H9 (cell line): Measurements from ENCODE around the gene COQ4. TPM values are rescaled to one million over a fixed set of nuclear protein-coding genes. Genes with fewer than 3 reads are reported as not detected.

ENCODE experiments used
- DNase-seq: peaks from one replicate; pipeline ENCODE4 v3.0.0-alpha.2; 2017
- H2AFZ ChIP-seq: one replicate; pipeline ENCODE4 v1.6.1; 2013; ENCODE audit warnings: mild to moderate bottlenecking, low read length, control low read depth, moderate library complexity
- H2AK5ac ChIP-seq: 2 replicates; pipeline ENCODE4 v1.6.1; 2013; ENCODE audit warnings: low read length, control low read depth, mixed read lengths; ENCODE audit not compliant: insufficient read length
- H2BK120ac ChIP-seq: one replicate; pipeline ENCODE4 v1.6.1; 2013; ENCODE audit warnings: low read depth, mild to moderate bottlenecking, low read length, control low read depth, inconsistent platforms; ENCODE audit not compliant: poor library complexity, severe bottlenecking
- H2BK12ac ChIP-seq: 2 replicates; pipeline ENCODE4 v1.6.1; 2013; ENCODE audit warnings: low read length, control low read depth, mixed read lengths, low read depth; ENCODE audit not compliant: insufficient read length
- H2BK15ac ChIP-seq: 2 replicates; pipeline ENCODE4 v1.6.1; 2013; ENCODE audit warnings: low read depth, low read length, control low read depth
- H2BK20ac ChIP-seq: one replicate; pipeline ENCODE4 v1.6.1; 2013; ENCODE audit warnings: low read depth, mild to moderate bottlenecking, low read length, control low read depth, inconsistent platforms; ENCODE audit not compliant: poor library complexity, severe bottlenecking
- H2BK5ac ChIP-seq: 2 replicates; pipeline ENCODE4 v1.6.1; 2013; ENCODE audit warnings: low read length, control low read depth, mixed read lengths; ENCODE audit not compliant: insufficient read length
- H3K14ac ChIP-seq: 2 replicates; pipeline ENCODE4 v1.6.1; 2013; ENCODE audit warnings: low read length, control low read depth; ENCODE audit not compliant: insufficient read depth
- H3K18ac ChIP-seq: 2 replicates; pipeline ENCODE4 v1.6.1; 2013; ENCODE audit warnings: low read depth, mild to moderate bottlenecking, mixed read lengths, low read length, control low read depth; ENCODE audit not compliant: insufficient read length
- H3K23ac ChIP-seq: 2 replicates; pipeline ENCODE4 v1.6.1; 2013; ENCODE audit warnings: low read length, control low read depth, mixed read lengths, low read depth; ENCODE audit not compliant: insufficient read length
- H3K23me2 ChIP-seq: 2 replicates; pipeline ENCODE4 v1.6.1; 2013; ENCODE audit warnings: low read depth, mild to moderate bottlenecking, mixed read lengths, low read length, control low read depth; ENCODE audit not compliant: insufficient read length, poor library complexity, severe bottlenecking
- H3K27ac ChIP-seq: 2 replicates; pipeline ENCODE4 v1.5.1; 2013; ENCODE audit warnings: low read length, control low read depth, mixed read lengths, low read depth; ENCODE audit not compliant: insufficient read length
- H3K27me3 ChIP-seq: 2 replicates; pipeline ENCODE4 v1.6.1; 2013; ENCODE audit warnings: low read length, control low read depth, inconsistent platforms; ENCODE audit not compliant: insufficient read depth
- H3K4ac ChIP-seq: 2 replicates; pipeline ENCODE4 v1.6.1; 2013; ENCODE audit warnings: low read depth, mild to moderate bottlenecking, control low read depth, inconsistent platforms, low read length, moderate library complexity
- H3K4me1 ChIP-seq: 2 replicates; pipeline ENCODE4 v1.6.1; 2013; ENCODE audit warnings: low read length, control low read depth, inconsistent platforms; ENCODE audit not compliant: insufficient read depth
- H3K4me2 ChIP-seq: 2 replicates; pipeline ENCODE4 v1.6.1; 2013; ENCODE audit warnings: low read length, control low read depth, mixed read lengths; ENCODE audit not compliant: insufficient read length, insufficient read depth
- H3K56ac ChIP-seq: 2 replicates; pipeline ENCODE4 v1.6.1; 2013; ENCODE audit warnings: low read depth, mild to moderate bottlenecking, mixed read lengths, low read length, control low read depth; ENCODE audit not compliant: insufficient read length
- H3K79me1 ChIP-seq: 2 replicates; pipeline ENCODE4 v1.6.1; 2013; ENCODE audit warnings: low read depth, mild to moderate bottlenecking, moderate library complexity, low read length, control low read depth, inconsistent platforms; ENCODE audit not compliant: insufficient read depth, poor library complexity, severe bottlenecking
- H3K79me2 ChIP-seq: 2 replicates; pipeline ENCODE4 v1.6.1; 2013; ENCODE audit warnings: low read length, control low read depth, inconsistent platforms; ENCODE audit not compliant: insufficient read depth
- H3K9ac ChIP-seq: 2 replicates; pipeline ENCODE4 v1.6.1; 2013; ENCODE audit warnings: low read length, control low read depth, mixed read lengths; ENCODE audit not compliant: insufficient read length; ENCODE audit errors: extremely low read depth
- H3K9me3 ChIP-seq: one replicate; pipeline ENCODE4 v1.6.1; 2013; ENCODE audit warnings: low read depth, low read length, inconsistent platforms; ENCODE audit not compliant: control insufficient read depth
- H3T11ph ChIP-seq: one replicate; pipeline ENCODE4 v1.6.1; 2013; ENCODE audit warnings: mild to moderate bottlenecking, low read length, control low read depth, inconsistent platforms
- H4K20me1 ChIP-seq: one replicate; pipeline ENCODE4 v1.6.1; 2013; ENCODE audit not compliant: control insufficient read depth, insufficient read length, insufficient read depth
- H4K5ac ChIP-seq: 2 replicates; pipeline ENCODE4 v1.6.1; 2013; ENCODE audit warnings: low read depth, mild to moderate bottlenecking, mixed read lengths, low read length, control low read depth; ENCODE audit not compliant: insufficient read length
- H4K8ac ChIP-seq: replicated peaks from 2 replicates; pipeline ENCODE4 v1.6.1; 2013; ENCODE audit warnings: low read length, control low read depth, mixed read lengths, low read depth; ENCODE audit not compliant: insufficient read length
- H4K91ac ChIP-seq: 2 replicates; pipeline ENCODE4 v1.6.1; 2013; ENCODE audit warnings: low read depth, mild to moderate bottlenecking, moderate library complexity, mixed read lengths, low read length, control low read depth; ENCODE audit not compliant: insufficient read length
- H3K27ac Mint-ChIP-seq, 3 experiments: 2 replicates in 2 of 3; 3 replicates in 1 of 3; pipeline ENCODE4 v1.8.0; 2020 to 2021; ENCODE audit warnings: mixed read lengths in 3 of 3, mild to moderate bottlenecking in 1 of 3, moderate library complexity in 1 of 3
- H3K27me3 Mint-ChIP-seq: 2 replicates; pipeline ENCODE4 v1.8.0; 2021; ENCODE audit warnings: low read depth, mild to moderate bottlenecking, moderate library complexity, mixed read lengths
- H3K36me3 Mint-ChIP-seq, 3 experiments: 2 replicates in 2 of 3; 3 replicates in 1 of 3; pipeline ENCODE4 v1.8.0; 2020 to 2021; ENCODE audit warnings: low read depth in 3 of 3, mixed read lengths in 3 of 3; ENCODE audit not compliant: insufficient read depth in 1 of 3
- H3K4me1 Mint-ChIP-seq, 2 experiments: 2 replicates each; pipeline ENCODE4 v1.8.0; 2020; ENCODE audit warnings: mixed read lengths in 2 of 2
- H3K4me3 Mint-ChIP-seq, 2 experiments: 2 replicates in 1 of 2; 3 replicates in 1 of 2; pipeline ENCODE4 v1.8.0; 2020 to 2021; ENCODE audit warnings: mild to moderate bottlenecking in 2 of 2, mixed read lengths in 2 of 2, moderate library complexity in 1 of 2
- H3K9me3 Mint-ChIP-seq, 2 experiments: 2 replicates in 1 of 2; 3 replicates in 1 of 2; pipeline ENCODE4 v1.8.0; 2020; ENCODE audit warnings: mild to moderate bottlenecking in 2 of 2, mixed read lengths in 2 of 2, moderate library complexity in 1 of 2
- WGBS: extraction: QIAGEN DNeasy Blood & Tissue Kit; methylation state at CpG from one replicate; pipeline ENCODE4 v1.1.7; 2013; ENCODE audit warnings: missing lambda C conversion rate, low lambda C conversion rate, mixed read lengths; ENCODE audit not compliant: insufficient read length; ENCODE audit errors: extremely low coverage; 5-methylcytosine and 5-hydroxymethylcytosine counted together
- total RNA-seq: library from RNA; stranded (reverse); gene quantifications from 2 replicates; pipeline ENCODE4 v1.2.1, GENCODE V29; 2021
- TF ChIP-seq, protein P1 (sequence below): fragments of 200-600 bp; sonication (generic); conservative IDR thresholded peaks from 3 replicates; pipeline ENCODE4 v1.8.0; 2021; ENCODE audit warnings: antibody characterized with exemption, mild to moderate bottlenecking

COQ4 gene
- total RNA-seq, 1 experiment from 2014 or later: 38.4 TPM

DNA sequence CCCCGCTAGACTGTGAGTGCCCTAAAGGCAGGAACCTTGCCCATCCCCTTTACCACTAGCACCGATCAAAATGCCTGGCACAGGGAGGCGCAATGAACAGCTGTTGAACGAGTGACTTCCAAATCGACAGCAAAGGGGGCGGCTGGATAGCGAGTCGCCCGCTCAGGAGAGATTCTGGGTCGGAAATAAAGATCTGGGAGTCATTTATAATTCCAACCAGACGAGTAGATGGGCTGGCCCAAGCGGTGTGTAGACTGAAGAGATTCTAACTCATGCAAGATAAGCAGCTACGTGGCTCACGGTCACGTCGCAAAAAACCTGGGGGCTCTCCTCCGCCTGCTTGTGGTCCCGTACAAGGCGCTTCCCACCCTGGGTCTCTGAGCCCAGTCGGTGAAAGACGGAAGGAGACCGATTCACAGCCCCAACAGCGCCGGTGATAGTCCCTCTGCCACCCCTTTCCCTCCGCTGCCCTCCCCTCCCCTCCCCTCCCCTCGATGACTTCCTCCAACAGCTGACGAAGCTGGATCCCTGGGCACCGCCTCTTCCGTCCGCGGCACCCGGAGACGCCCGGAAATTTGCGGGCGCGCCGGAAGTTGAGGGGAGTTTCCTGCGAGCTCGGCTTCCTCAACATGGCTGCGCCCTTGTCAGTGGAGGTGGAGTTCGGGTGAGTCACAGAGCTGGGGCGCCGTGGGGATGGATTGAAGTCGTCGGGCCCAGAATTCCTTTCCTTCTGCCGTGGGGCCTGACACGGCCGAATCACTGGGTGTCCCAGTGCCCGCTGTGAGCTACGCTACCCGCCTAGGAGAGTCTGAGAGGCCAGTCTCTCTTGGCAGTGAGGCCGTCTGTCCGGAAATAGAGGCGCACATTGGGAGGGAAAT lies 48.4 kb downstream of the COQ4 start, which contains the start of gene URM1:
TSS of gene URM1 (plus strand) at position 623 of the 878 bp plus-strand sequence. CDS start at position 630, 7 bp downstream.
- H3T11ph ChIP-seq: no peak within 1 kb of the TSS
- peak; percentile 97 for DNase-seq
- H2BK20ac ChIP-seq: no peak within 1 kb of the TSS
- H3K79me2 ChIP-seq: peaks cover 6% of the 10 kb centered on the region; the same call in 1 of the 2 replicates
- WGBS: no CpG with 5 or more reads among the region's 55 CpGs
- H4K8ac ChIP-seq: no peak within 1 kb of the TSS
- no peak within 1 kb of the TSS for H3K56ac ChIP-seq
- Mint-ChIP-seq H3K36me3 (peaks cover 0 to 4% (median 0%) of the 10 kb centered on the region in 3 experiments; a peak in 3 of 7 replicates), H3K27me3 (peaks cover 51% of the 10 kb centered on the region), H3K27ac (peak within 1 kb of the TSS; percentile 79 to 95 (median 94); a peak in 6 of 7 replicates), H3K4me1 (peaks cover 20 to 22% of the 10 kb centered on the region in 2 experiments), H3K9me3 (peaks cover 0 to 4% of the 10 kb centered on the region in 2 experiments; a peak in 1 of 5 replicates), H3K4me3 (peak within 1 kb of the TSS; percentile 95 to 99)
- H2AK5ac ChIP-seq: no peak within 1 kb of the TSS
- H2BK5ac ChIP-seq: no peak within 1 kb of the TSS
- no peak within 1 kb of the TSS for H2BK15ac ChIP-seq
- H3K27ac ChIP-seq: no peak within 1 kb of the TSS
- peak within 1 kb of the TSS; percentile 67 for H3K9ac ChIP-seq
- H4K91ac ChIP-seq: no peak within 1 kb of the TSS
- H3K9me3 ChIP-seq: no peaks in the 10 kb centered on the region
- no peak within 1 kb of the TSS for H3K18ac ChIP-seq
- peaks cover 14% of the 10 kb centered on the region for H3K79me1 ChIP-seq
- peaks cover 8% of the 10 kb centered on the region; the same call in 1 of the 2 replicates for H3K27me3 ChIP-seq
- H3K4me2 ChIP-seq: peak within 1 kb of the TSS; percentile 99
- TF ChIP-seq, protein P1, sequence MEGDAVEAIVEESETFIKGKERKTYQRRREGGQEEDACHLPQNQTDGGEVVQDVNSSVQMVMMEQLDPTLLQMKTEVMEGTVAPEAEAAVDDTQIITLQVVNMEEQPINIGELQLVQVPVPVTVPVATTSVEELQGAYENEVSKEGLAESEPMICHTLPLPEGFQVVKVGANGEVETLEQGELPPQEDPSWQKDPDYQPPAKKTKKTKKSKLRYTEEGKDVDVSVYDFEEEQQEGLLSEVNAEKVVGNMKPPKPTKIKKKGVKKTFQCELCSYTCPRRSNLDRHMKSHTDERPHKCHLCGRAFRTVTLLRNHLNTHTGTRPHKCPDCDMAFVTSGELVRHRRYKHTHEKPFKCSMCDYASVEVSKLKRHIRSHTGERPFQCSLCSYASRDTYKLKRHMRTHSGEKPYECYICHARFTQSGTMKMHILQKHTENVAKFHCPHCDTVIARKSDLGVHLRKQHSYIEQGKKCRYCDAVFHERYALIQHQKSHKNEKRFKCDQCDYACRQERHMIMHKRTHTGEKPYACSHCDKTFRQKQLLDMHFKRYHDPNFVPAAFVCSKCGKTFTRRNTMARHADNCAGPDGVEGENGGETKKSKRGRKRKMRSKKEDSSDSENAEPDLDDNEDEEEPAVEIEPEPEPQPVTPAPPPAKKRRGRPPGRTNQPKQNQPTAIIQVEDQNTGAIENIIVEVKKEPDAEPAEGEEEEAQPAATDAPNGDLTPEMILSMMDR: no peak
- no peaks in the 10 kb centered on the region for H3K23me2 ChIP-seq
- H4K20me1 ChIP-seq: no peaks in the 10 kb centered on the region
- H3K14ac ChIP-seq: no peak within 1 kb of the TSS
- no peak within 1 kb of the TSS for H2BK12ac ChIP-seq
- H3K23ac ChIP-seq: no peak within 1 kb of the TSS
- no peak within 1 kb of the TSS for H3K4ac ChIP-seq
- H2AFZ ChIP-seq: no peak within 1 kb of the TSS
- H3K4me1 ChIP-seq: peaks cover 3% of the 10 kb centered on the region; the same call in 1 of the 2 replicates
- no peak within 1 kb of the TSS for H4K5ac ChIP-seq
- H2BK120ac ChIP-seq: no peak within 1 kb of the TSS
